Large intestine (tissue), 3 donors: ENCODE results near the gene RFX2. TPM values are rescaled to one million over a fixed set of nuclear protein-coding genes. Genes with fewer than 3 reads are reported as not detected.

ENCODE experiments used
- DNase-seq, 2 donors: peaks; one replicate each; pipeline versions ENCODE4 v3.0.0 to v3.0.0-alpha.2; 2013
- H3K27ac ChIP-seq: one replicate; pipeline ENCODE4 v1.5.1; 2013; ENCODE audit warnings: low read length
- H3K27me3 ChIP-seq: 2 replicates; pipeline ENCODE4 v1.6.1; 2013; ENCODE audit warnings: low read length; ENCODE audit not compliant: control insufficient read depth, insufficient read depth
- H3K36me3 ChIP-seq: 2 replicates; pipeline ENCODE4 v1.6.1; 2013; ENCODE audit warnings: low read length; ENCODE audit not compliant: control insufficient read depth, insufficient read depth
- H3K4me1 ChIP-seq: one replicate; pipeline ENCODE4 v1.6.1; 2013; ENCODE audit warnings: low read length; ENCODE audit not compliant: control insufficient read depth, insufficient read depth
- H3K4me3 ChIP-seq: one replicate; pipeline ENCODE4 v1.5.1; 2013; ENCODE audit warnings: low read length
- H3K9me3 ChIP-seq: one replicate; pipeline ENCODE4 v1.6.1; 2013; ENCODE audit warnings: mild to moderate bottlenecking, low read depth, low read length, moderate library complexity; ENCODE audit not compliant: control insufficient read depth
- WGBS: methylation state at CpG from one replicate; pipeline ENCODE4 v1.1.5; 2013; ENCODE audit warnings: low lambda C conversion rate; ENCODE audit not compliant: insufficient coverage; 5-methylcytosine and 5-hydroxymethylcytosine counted together
- polyA plus RNA-seq: library from polyadenylated mRNA; unstranded; fragments of 120-200 nt; gene quantifications from one replicate; pipeline ENCODE4 v1.2.1, GENCODE V29; 2013

The RFX2 gene
- polyA plus RNA-seq, 1 donor = 13.1 TPM

- no peaks in the 10 kb centered on the region for H3K9me3 ChIP-seq
- WGBS = no CpG with 5 or more reads among the region's 13 CpGs
- H3K4me1 ChIP-seq = peaks cover 40% of the 10 kb centered on the region
- H3K27me3 ChIP-seq = no peaks in the 10 kb centered on the region
- no peak overlapping the region for H3K4me3 ChIP-seq
- peak overlapping the region; percentile 37 for H3K27ac ChIP-seq
- no peak for DNase-seq
- H3K36me3 ChIP-seq = peaks cover 28% of the 10 kb centered on the region
Measured at GRCh38 chr19:5947435-5947834, 162.9 kb downstream of the RFX2 start.

- no peak for DNase-seq
- H3K4me3 ChIP-seq = no peak overlapping the region
- peak overlapping the region; percentile 53 for H3K27ac ChIP-seq
- WGBS = no CpG with 5 or more reads among the region's 10 CpGs
- peaks cover 40% of the 10 kb centered on the region for H3K36me3 ChIP-seq
- no peaks in the 10 kb centered on the region for H3K9me3 ChIP-seq
- no peaks in the 10 kb centered on the region for H3K27me3 ChIP-seq
- peaks cover 13% of the 10 kb centered on the region for H3K4me1 ChIP-seq
Measured at GRCh38 chr19:5943623-5944022, 166.7 kb downstream of the RFX2 start.

Other genes starting within 250 kb of the RFX2 start
- not detected for gene FUT5, start 240.0 kb downstream of the RFX2 start, polyA plus RNA-seq
- gene NDUFA11, start 206.7 kb downstream of the RFX2 start, polyA plus RNA-seq = 203 TPM
- 8.1 TPM for gene VMAC, start 205.6 kb downstream of the RFX2 start, polyA plus RNA-seq
- gene CAPS, start 196.2 kb downstream of the RFX2 start, polyA plus RNA-seq = 16.7 TPM
- gene RANBP3, start 132.4 kb downstream of the RFX2 start, polyA plus RNA-seq = 53.3 TPM
- gene ACSBG2, start 25.2 kb upstream of the RFX2 start, polyA plus RNA-seq = 0.60 TPM
- gene MLLT1, start 169.5 kb upstream of the RFX2 start, polyA plus RNA-seq = 44.3 TPM
- 0.04 TPM for gene ACER1, start 223.1 kb upstream of the RFX2 start, polyA plus RNA-seq